GM21717 (cell line): ENCODE results near the gene TYMP.

Experiments
- ATAC-seq: cut with Tn5 transposase; IDR thresholded peaks from one replicate; pipeline ENCODE4 v1.9.1; 2021; ENCODE audit warnings: mild to moderate bottlenecking, moderate library complexity; ENCODE audit not compliant: unreplicated experiment

TYMP gene

GRCh38 chr22:50506611-50507420 lies 23.0 kb downstream of the TYMP start:
- no peak for ATAC-seq

DNA sequence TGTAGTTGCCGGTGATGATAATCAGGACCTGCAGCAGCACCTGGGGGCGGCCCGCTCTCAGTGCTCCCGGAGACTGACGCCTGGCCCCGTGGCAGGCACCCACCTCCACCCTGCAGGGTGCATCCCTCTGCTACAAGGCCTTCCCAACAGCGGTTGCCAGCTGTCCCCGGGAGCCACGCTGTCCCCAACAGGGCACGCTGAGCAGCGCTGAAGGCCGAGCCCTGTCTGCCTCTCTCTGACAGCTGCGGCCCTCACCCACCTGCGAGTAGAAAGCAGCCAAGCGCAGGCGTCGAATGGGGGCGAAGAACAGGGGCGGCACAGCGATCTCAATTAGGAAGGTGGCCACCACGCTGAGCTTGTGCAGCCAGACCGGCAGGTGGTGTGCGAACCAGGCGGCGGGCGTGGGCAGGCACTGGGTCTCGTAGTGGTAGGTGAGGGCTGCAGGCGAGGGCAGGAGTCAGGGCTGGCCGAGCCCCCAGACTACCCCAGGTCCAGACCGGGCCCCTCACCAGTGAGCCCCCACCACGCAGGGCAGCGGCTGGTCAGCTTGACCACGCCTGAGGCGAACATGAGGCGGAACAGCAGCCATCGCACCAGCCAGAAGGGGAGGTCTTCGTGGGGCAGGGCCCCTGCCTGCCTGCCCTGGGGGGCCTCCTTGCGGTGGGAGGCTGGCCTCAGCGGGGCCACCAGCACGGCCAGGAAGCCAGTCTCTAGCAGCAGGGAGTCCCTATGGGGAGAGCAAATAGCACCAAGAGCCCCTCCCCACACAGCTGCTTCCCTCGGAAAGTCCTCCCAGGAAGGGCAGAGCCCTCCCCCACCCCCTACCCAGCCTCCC lies 23.8 kb downstream of the TYMP start:
- ATAC-seq, result no peak

- no peak for ATAC-seq
Measured at GRCh38 chr22:50505276-50505775, 24.5 kb downstream of the TYMP start.

- ATAC-seq, result no peak
Measured at GRCh38 chr22:50504369-50505211, 25.2 kb downstream of the TYMP start.

DNA sequence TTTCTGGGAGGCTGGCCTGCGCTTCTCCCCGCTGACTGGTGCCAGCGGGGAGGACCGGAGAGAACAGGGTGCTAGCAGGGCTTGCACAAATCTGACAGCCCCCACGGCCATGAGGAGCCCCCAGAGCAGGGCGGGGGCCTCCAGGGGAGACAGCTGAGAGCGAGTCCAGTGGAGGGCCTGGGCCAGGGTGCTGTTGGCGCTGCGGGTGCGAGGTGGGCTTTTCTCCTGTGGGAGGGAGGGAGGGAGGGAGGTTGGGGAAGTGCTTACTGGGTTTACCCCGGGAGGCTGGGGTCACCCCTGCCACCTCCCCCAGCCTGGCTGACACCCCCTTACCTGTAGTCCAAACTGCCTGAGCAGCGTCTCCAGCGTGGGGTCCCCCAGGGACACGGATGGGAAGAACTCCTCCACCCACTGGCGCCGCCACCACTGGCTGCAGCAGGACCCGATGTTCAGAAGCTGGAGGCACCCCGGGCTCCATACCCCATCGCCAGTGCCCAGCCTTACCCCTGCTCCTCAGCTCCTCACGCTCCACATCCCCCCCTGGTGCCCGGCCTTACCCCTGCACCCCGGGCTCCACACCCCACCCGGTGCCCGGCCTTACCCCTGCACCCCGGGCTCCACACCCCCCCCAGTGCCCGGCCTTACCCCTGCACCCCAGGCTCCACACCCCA lies 26.2 kb downstream of the TYMP start:
- no peak for ATAC-seq

DNA sequence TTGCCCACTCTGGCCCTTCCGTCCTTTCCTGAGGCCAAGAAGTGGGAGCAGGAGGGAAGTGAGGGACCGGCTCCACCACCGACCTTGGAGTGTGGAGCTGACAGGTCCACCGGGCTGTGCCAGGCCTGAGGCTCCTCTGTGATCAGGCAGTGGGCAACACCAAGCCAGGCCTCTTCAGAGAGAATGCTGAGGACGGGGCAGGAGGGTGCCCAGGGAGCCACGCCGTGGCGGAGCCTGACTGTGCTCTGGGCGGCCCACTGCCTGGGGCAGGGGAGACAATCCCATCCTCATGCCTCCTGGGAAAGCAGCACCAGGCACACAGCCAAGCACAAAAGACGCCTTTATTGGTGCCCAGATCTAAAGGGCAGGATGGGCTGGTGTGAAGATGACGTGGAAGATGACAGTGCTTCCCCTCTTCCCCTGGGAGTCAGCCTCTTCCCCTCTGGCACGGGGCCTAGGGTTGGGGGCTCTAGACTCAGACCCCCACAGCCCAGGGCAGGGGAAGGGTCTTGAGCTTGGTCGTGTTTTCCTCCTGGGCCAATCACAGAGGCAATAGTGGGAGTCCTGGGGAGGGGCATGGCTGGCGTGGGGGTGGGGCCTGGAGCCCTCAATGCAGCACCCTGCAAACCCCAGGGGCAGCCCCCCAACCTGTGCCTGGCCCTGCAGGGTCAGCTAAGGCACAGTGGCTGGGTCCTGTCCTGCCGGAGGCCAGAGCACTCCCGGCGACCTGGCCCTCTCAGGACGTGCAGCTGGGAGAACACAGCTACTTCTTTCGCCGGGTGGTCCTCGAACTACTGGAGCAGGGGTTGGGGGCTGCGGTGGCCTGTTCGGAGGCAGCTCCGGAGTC lies 27.0 kb downstream of the TYMP start:
- ATAC-seq, result no peak

DNA sequence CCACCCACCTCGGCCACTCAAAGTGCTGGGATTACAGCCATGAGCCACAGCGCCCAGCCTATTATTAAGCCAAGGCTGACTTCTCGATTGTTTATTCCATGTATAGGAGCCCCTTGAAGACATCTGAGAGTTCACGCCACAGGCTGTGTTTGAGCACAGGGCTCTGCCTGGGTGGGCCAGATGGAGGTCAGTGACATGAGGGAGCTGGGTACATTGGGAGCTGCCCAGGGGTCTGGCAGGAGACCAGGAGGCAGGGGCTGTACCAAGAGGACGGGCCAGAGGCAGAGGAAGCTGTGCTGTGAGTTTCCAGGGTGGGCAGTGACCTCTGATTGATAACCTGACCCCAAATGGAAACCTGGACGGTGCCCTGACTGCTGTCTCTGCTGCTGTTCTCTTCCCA lies 27.7 kb downstream of the TYMP start:
- no peak for ATAC-seq

- ATAC-seq, result no peak
Measured at GRCh38 chr22:50500452-50500851, 29.4 kb downstream of the TYMP start.

DNA sequence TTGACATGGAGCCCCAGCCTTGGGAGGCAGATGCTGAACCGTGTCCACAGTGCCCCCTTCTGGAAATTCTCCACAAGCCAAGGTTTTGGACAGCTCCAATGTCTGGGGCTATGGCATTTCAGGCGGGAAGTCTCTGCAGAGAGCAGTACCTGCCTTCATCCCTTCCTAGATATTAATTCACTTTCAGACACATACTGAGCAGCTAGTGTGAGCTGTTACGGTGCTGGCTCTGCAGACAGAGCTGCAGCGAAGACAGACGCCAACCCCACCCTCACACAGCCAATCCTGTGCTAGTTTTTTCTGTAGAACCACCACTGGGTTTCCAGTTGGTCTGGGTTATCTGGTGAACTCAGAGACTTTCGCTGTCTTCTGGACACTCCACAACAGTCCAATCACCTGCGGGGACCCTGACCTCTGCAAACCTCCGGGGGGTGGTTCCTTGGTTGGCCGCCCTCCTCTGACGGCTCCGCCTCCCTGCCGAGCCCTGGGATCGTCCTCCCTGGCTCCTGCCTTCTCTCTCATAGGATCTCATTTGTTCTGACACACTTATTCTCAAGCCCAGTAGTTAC lies 31.4 kb downstream of the TYMP start:
- no peak for ATAC-seq

DNA sequence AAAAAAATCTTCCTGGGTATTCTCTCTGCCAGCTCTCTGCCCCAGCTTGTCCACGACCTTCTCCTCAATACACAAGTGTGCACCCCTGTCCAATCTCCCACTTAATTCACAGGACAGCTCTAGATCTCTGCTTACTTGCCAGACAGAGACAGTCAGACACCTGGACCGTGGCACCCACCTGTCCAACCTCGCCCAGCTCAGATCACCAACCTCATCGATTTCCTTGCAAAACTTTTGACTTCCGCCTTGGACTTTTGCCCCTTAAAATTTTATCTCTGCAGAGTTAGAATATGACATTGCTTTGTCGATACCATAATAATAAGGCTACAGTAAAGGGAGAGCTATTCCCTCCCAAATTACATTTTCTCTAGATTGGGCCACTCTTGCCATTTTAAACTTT lies 32.7 kb downstream of the TYMP start:
- ATAC-seq, result no peak

- ATAC-seq, result no peak
Measured at GRCh38 chr22:50490531-50491308, 39.1 kb downstream of the TYMP start.

DNA sequence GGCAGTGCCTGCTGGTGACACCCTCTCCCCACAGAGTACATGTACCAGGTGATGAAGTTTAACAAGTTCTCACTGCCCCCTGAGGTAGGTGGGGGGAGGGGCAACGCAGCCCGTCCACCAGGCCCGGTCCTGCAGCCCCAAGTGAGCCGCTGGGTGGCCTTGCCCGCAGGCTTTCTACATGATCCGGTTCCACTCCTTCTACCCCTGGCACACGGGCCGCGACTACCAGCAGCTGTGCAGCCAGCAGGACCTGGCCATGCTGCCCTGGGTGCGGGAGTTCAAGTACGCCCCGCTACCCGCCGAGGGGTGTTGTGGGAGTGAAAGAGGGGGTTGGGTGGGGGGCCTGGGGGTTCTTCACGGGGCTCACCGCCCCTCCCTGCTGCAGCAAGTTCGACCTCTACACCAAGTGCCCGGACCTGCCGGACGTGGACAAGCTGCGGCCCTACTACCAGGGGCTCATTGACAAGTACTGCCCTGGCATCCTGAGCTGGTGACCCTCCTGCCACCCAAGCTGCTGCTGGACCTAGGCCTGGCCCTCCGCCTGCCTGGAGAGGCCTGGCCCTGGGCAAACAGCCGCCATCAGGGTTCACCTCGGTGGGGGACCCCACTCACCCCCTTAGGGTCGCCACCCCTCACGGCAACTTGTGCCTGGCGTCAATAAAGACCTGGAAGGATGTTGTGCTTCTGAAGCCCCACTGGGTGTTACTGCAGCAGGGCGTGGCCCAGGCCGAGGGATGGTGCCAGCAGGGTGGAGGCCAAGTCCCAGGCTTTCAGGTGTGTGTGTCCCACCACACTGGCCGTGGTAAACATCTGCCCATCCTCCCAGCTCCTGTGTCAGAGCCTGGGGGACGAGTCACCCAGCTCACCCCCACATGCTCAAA lies 40.2 kb downstream of the TYMP start:
- ATAC-seq, result no peak

DNA sequence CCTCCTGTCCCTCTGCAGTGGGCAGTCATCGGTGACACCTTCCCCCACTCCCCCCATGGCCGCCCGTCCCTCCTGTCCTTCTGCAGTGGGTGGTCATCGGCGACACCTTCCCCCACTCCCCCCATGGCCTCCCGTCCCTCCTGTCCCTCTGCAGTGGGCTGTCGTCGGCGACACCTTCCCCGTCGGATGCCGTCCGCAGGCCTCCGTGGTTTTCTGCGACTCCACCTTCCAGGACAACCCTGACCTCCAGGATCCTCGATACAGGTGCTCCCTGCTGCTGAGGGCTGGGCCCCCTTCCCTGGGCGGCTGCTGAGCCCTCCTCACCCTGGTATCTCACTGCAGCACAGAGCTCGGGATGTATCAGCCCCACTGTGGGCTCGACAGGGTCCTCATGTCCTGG lies 40.9 kb downstream of the TYMP start:
- ATAC-seq, result no peak

- no peak for ATAC-seq
Measured at GRCh38 chr22:50488006-50488677, 41.7 kb downstream of the TYMP start.

- no peak for ATAC-seq
Measured at GRCh38 chr22:50487290-50488005, 42.4 kb downstream of the TYMP start.

- no peak for ATAC-seq
Measured at GRCh38 chr22:50486561-50487289, 43.1 kb downstream of the TYMP start, which contains the start of gene MIOX. Gene MIOX (plus strand): TSS chr22:50486859. CDS start chr22:50486898, 39 bp downstream.
